ENCODE measurements around the gene ITGA2B. TPM values are rescaled to one million over a fixed set of nuclear protein-coding genes. Genes with fewer than 3 reads are reported as not detected.

ITGA2B gene
- total and polyA plus RNA-seq, 2 donors (not counting 1 experiment from before 2014, with no cell fraction given): 0.10 to 0.66 TPM

- no peak overlapping the region for H3K4me2 ChIP-seq (ENCODE audit: extremely low read depth, insufficient read depth, low read length)
Observed at GRCh38 chr17:44436336-44436735, 46.9 kb upstream of the ITGA2B start.

GRCh38 chr17:44432254-44433157 is 43.1 kb upstream of the ITGA2B start:
- no peaks in the 10 kb centered on the region for H3K4me1 ChIP-seq (ENCODE audit: control insufficient read depth, extremely low read depth, insufficient read depth, low read length)
- H2AFZ ChIP-seq (ENCODE audit: low read length): no peak overlapping the region
- H3K4me3 ChIP-seq (replicated peaks in 1 of 4; ENCODE audit: control extremely low read depth in 1 of 4, insufficient read depth in 1 of 4, low read depth in 3 of 4, low read length in 4 of 4): no peak overlapping the region
- TF ChIP-seq CTCF (conservative IDR thresholded peaks at IDR 0.05 in 1 of 2, IDR thresholded peaks at IDR 0.05 in 1 of 2; ENCODE audit: low read depth in 1 of 2, low read length in 2 of 2): no peak
- no peak for TF ChIP-seq EZH2 (IDR thresholded peaks at IDR 0.05; ENCODE audit: low read length, missing control alignments)
- H4K20me1 ChIP-seq (ENCODE audit: control insufficient read depth, extremely low read depth, insufficient read depth, low read length): no peaks in the 10 kb centered on the region
- H3K36me3 ChIP-seq (ENCODE audit: control insufficient read depth, insufficient read depth, low read length): peaks cover 3% of the 10 kb centered on the region
- no peaks in the 10 kb centered on the region for H3K9me3 ChIP-seq (ENCODE audit: control insufficient read depth, insufficient read depth, low read depth, low read length)
- no peaks in the 10 kb centered on the region for H3K79me2 ChIP-seq (ENCODE audit: control insufficient read depth, insufficient read depth, low read length)
- no peak overlapping the region for H3K4me2 ChIP-seq (ENCODE audit: extremely low read depth, insufficient read depth, low read length)
- no peak overlapping the region for H3K9ac ChIP-seq (ENCODE audit: insufficient read depth, low read length)
- DNase-seq (ENCODE audit: low read depth in 2 of 2): no peak
- no peak overlapping the region for H3K27ac ChIP-seq (ENCODE audit: insufficient read depth, low read length)
- H3K27me3 ChIP-seq (ENCODE audit: control insufficient read depth, insufficient read depth, low read length): no peaks in the 10 kb centered on the region

More at GRCh38 chr17:44436336-44436735, 46.9 kb upstream of the ITGA2B start:
- no peak overlapping the region for H3K27ac ChIP-seq (ENCODE audit: insufficient read depth, low read length)
- no peak overlapping the region for H3K9ac ChIP-seq (ENCODE audit: insufficient read depth, low read length)
- DNase-seq (ENCODE audit: low read depth in 2 of 2): no peak
- H3K36me3 ChIP-seq (ENCODE audit: control insufficient read depth, insufficient read depth, low read length): peaks cover 3% of the 10 kb centered on the region
- H4K20me1 ChIP-seq (ENCODE audit: control insufficient read depth, extremely low read depth, insufficient read depth, low read length): no peaks in the 10 kb centered on the region
- H2AFZ ChIP-seq (ENCODE audit: low read length): no peak overlapping the region
- H3K4me3 ChIP-seq (replicated peaks in 1 of 4; ENCODE audit: control extremely low read depth in 1 of 4, insufficient read depth in 1 of 4, low read depth in 3 of 4, low read length in 4 of 4): no peak overlapping the region
- H3K4me1 ChIP-seq (ENCODE audit: control insufficient read depth, extremely low read depth, insufficient read depth, low read length): no peaks in the 10 kb centered on the region
- H3K79me2 ChIP-seq (ENCODE audit: control insufficient read depth, insufficient read depth, low read length): no peaks in the 10 kb centered on the region
- no peaks in the 10 kb centered on the region for H3K27me3 ChIP-seq (ENCODE audit: control insufficient read depth, insufficient read depth, low read length)
- no peaks in the 10 kb centered on the region for H3K9me3 ChIP-seq (ENCODE audit: control insufficient read depth, insufficient read depth, low read depth, low read length)
- TF ChIP-seq EZH2 (IDR thresholded peaks at IDR 0.05; ENCODE audit: low read length, missing control alignments): no peak
- TF ChIP-seq CTCF (conservative IDR thresholded peaks at IDR 0.05 in 1 of 2, IDR thresholded peaks at IDR 0.05 in 1 of 2; ENCODE audit: low read depth in 1 of 2, low read length in 2 of 2): no peak

GRCh38 chr17:44424828-44425461 is 35.5 kb upstream of the ITGA2B start:
- Histone ChIP-seq H3K4me3 (replicated peaks in 1 of 4; ENCODE audit: control extremely low read depth in 1 of 4, insufficient read depth in 1 of 4, low read depth in 3 of 4, low read length in 4 of 4) (no peak overlapping the region), H3K9me3 (ENCODE audit: control insufficient read depth, insufficient read depth, low read depth, low read length) (no peaks in the 10 kb centered on the region), H3K36me3 (ENCODE audit: control insufficient read depth, insufficient read depth, low read length) (peaks cover 4% of the 10 kb centered on the region), H3K27me3 (ENCODE audit: control insufficient read depth, insufficient read depth, low read length) (no peaks in the 10 kb centered on the region), H2AFZ (ENCODE audit: low read length) (no peak overlapping the region), H3K4me1 (ENCODE audit: control insufficient read depth, extremely low read depth, insufficient read depth, low read length) (no peaks in the 10 kb centered on the region), H4K20me1 (ENCODE audit: control insufficient read depth, extremely low read depth, insufficient read depth, low read length) (no peaks in the 10 kb centered on the region), H3K79me2 (ENCODE audit: control insufficient read depth, insufficient read depth, low read length) (no peaks in the 10 kb centered on the region), H3K4me2 (ENCODE audit: extremely low read depth, insufficient read depth, low read length) (no peak overlapping the region), H3K9ac (ENCODE audit: insufficient read depth, low read length) (no peak overlapping the region), H3K27ac (ENCODE audit: insufficient read depth, low read length) (no peak overlapping the region)
- no peak for DNase-seq (ENCODE audit: low read depth in 2 of 2)
- no peak for TF ChIP-seq EZH2 (IDR thresholded peaks at IDR 0.05; ENCODE audit: low read length, missing control alignments)
- no peak for TF ChIP-seq CTCF (conservative IDR thresholded peaks at IDR 0.05 in 1 of 2, IDR thresholded peaks at IDR 0.05 in 1 of 2; ENCODE audit: low read depth in 1 of 2, low read length in 2 of 2)
